K562 (cell line): Measurements from ENCODE around the gene FAM149B1. TPM values are rescaled to one million over a fixed set of nuclear protein-coding genes. Genes with fewer than 3 reads are reported as not detected.

Source experiments
- CCAR2 ChIP-seq: fragments of 200-400 bp; formaldehyde crosslinking; IDR thresholded peaks from 2 replicates; pipeline ENCODE4 v1.6.1; 2017; ENCODE audit warnings: mild to moderate bottlenecking, low read depth, low read length
- CREM ChIP-seq: IDR thresholded peaks from 2 replicates; pipeline ENCODE4 v1.6.1; 2014; ENCODE audit warnings: antibody characterized with exemption, low read depth
- ELF4 ChIP-seq: fragments of 450-650 bp; formaldehyde crosslinking; IDR thresholded peaks from 2 replicates; pipeline ENCODE4 v1.4.0; 2022; ENCODE audit warnings: missing genetic modification characterization
- ERF ChIP-seq: fragments of 450-650 bp; formaldehyde crosslinking; IDR thresholded peaks from 2 replicates; pipeline ENCODE4 v1.4.0; 2020; ENCODE audit warnings: mild to moderate bottlenecking, mixed read lengths
- FUS ChIP-seq: fragments of 200-400 bp; formaldehyde crosslinking; optimal IDR thresholded peaks from 2 replicates; pipeline ENCODE3; 2017; ENCODE audit warnings: low read depth, low read length
- HEY1 ChIP-seq: fragments of 250-450 bp; sonication (Bioruptor Pico); IDR thresholded peaks from 2 replicates; pipeline ENCODE4 v1.5.0; 2020; ENCODE audit warnings: mild to moderate bottlenecking, moderate library complexity, borderline replicate concordance
- LCOR ChIP-seq: sonication (generic); formaldehyde crosslinking; IDR thresholded peaks from 2 replicates; pipeline ENCODE4 v1.8.0; 2022; ENCODE audit warnings: mild to moderate bottlenecking, missing genetic modification reagents
- MYNN ChIP-seq, 2 experiments: sonication (generic); formaldehyde crosslinking in 1 of 2; IDR thresholded peaks; 2 replicates each; pipeline versions ENCODE4 v1.5.0 to v1.6.1; 2016 to 2020; ENCODE audit warnings: antibody characterized with exemption in 1 of 2, missing genetic modification reagents in 1 of 2
- NR0B1 ChIP-seq: fragments of 450-650 bp; IDR thresholded peaks from one replicate; pipeline ENCODE4 v1.6.1; 2018; ENCODE audit warnings: mild to moderate bottlenecking, moderate library complexity; ENCODE audit not compliant: partially characterized antibody
- NR1H2 ChIP-seq: sonication (generic); formaldehyde crosslinking; IDR thresholded peaks from 2 replicates; pipeline ENCODE4 v1.4.0; 2020; ENCODE audit warnings: mild to moderate bottlenecking, missing genetic modification reagents
- NR3C1 ChIP-seq: sonication (generic); formaldehyde crosslinking; IDR thresholded peaks from 2 replicates; pipeline ENCODE4 v1.8.1; 2022; ENCODE audit warnings: missing genetic modification reagents
- SNAPC5 ChIP-seq: fragments of 250-450 bp; sonication (Bioruptor Pico); IDR thresholded peaks from 2 replicates; pipeline ENCODE4 v1.8.0; 2021; ENCODE audit warnings: moderate library complexity, mild to moderate bottlenecking, inconsistent platforms
- STAT6 ChIP-seq: sonication (generic); formaldehyde crosslinking; IDR thresholded peaks from 2 replicates; pipeline ENCODE4 v1.8.1; 2023; ENCODE audit warnings: mild to moderate bottlenecking, missing genetic modification reagents
- TAF1 ChIP-seq: IDR thresholded peaks from 2 replicates; pipeline ENCODE4 v1.6.1; 2011; ENCODE audit warnings: mild to moderate bottlenecking, low read length, moderate library complexity; ENCODE audit not compliant: insufficient read depth, control insufficient read depth, severe bottlenecking; ENCODE audit errors: extremely low read depth
- ZBTB43 ChIP-seq: sonication (generic); formaldehyde crosslinking; IDR thresholded peaks from 2 replicates; pipeline ENCODE4 v1.8.0; 2023; ENCODE audit warnings: mild to moderate bottlenecking, missing genetic modification reagents
- ZNF134 ChIP-seq: fragments of 250-450 bp; sonication (Bioruptor Pico); conservative IDR thresholded peaks from 2 replicates; pipeline ENCODE4 v1.4.0; 2020
- ZNF165 ChIP-seq: fragments of 250-450 bp; sonication (Bioruptor Pico); IDR thresholded peaks from 2 replicates; pipeline ENCODE4 v1.4.0; 2020; ENCODE audit warnings: borderline replicate concordance
- ZNF354B ChIP-seq: fragments of 250-450 bp; sonication (Bioruptor Pico); IDR thresholded peaks from 2 replicates; pipeline ENCODE4 v1.4.0; 2020
- ZNF592 ChIP-seq: fragments of 450-650 bp; IDR thresholded peaks from 2 replicates; pipeline ENCODE4 v1.6.1; 2017; ENCODE audit warnings: antibody characterized with exemption, mild to moderate bottlenecking
- polyA plus RNA-seq, 8 experiments: library from polyadenylated mRNA; depleted of rRNA in 4 of 8; stranded (reverse) in 5 of 8; unstranded in 3 of 8; fragments of >200 nt; fragmentation: Nextera tagmentation in 2 of 8; fragmentation: Illumina TruSeq in 1 of 8; extraction: Ambion mirVana in 2 of 8; extraction: Trizol in 1 of 8; gene quantifications; 2 replicates each; pipeline versions ENCODE4 v1.2.1 to v1.2.3, GENCODE V29; 2011 to 2014; ENCODE audit warnings: inconsistent platforms in 1 of 8, missing spikeins in 1 of 8
- total RNA-seq, 7 experiments: library from RNA; depleted of rRNA in 6 of 7; stranded (reverse); fragments of >200 nt in 6 of 7; fragmentation: Illumina TruSeq in 2 of 7; extraction: Trizol in 2 of 7; gene quantifications; 2 replicates each; pipeline versions ENCODE4 v1.2.1 to v1.2.3, GENCODE V29; 2011 to 2021; ENCODE audit warnings: low replicate concordance in 1 of 7

FAM149B1 gene
- total and polyA plus RNA-seq, 9 of the 15 experiments (the other 6 are each of a cell fraction or from before 2014, with no cell fraction given), result 4.2 to 18.5 (median 9.3) TPM

- TF ChIP-seq ZNF134 (CRISPR knock-in tag), result no peak
- TF ChIP-seq STAT6 (CRISPR knock-in tag), result peak; percentile 48; the same call in 1 of the 2 replicates
- TF ChIP-seq ERF (CRISPR knock-in tag), result no peak
- no peak for TF ChIP-seq CCAR2
- 0 out of 2 replicates have a peak, but pooled peaks have one; percentile 81 for TF ChIP-seq NR1H2 (CRISPR knock-in tag)
- peak; percentile 94 for TF ChIP-seq TAF1
- no peak for TF ChIP-seq ZNF354B (CRISPR knock-in tag)
- no peak for TF ChIP-seq ZNF592
- TF ChIP-seq ZBTB43 (CRISPR knock-in tag), result no peak
- TF ChIP-seq HEY1, result no peak
- TF ChIP-seq FUS, result no peak
- no peak for TF ChIP-seq MYNN (IDR thresholded peaks at IDR 0.05)
- no peak for TF ChIP-seq MYNN (CRISPR knock-in tag; IDR thresholded peaks at IDR 0.05)
- TF ChIP-seq CREM, result peak; percentile 100
- no peak for TF ChIP-seq NR0B1
- no peak for TF ChIP-seq NR3C1 (CRISPR knock-in tag)
- TF ChIP-seq ZNF165 (CRISPR knock-in tag), result no peak
- TF ChIP-seq SNAPC5, result no peak
- peak; percentile 36; the same call in 1 of the 2 replicates for TF ChIP-seq ELF4
- TF ChIP-seq LCOR (CRISPR knock-in tag), result peak; percentile 93
Observed at GRCh38 chr10:73167783-73168464, at the start of gene FAM149B1, which contains the start of gene ECD (continued).
